Adrenal gland (tissue), 12 donors: ENCODE results near the gene USP49. TPM values are rescaled to one million over a fixed set of nuclear protein-coding genes. Genes with fewer than 3 reads are reported as not detected.

Source experiments
- DNase-seq, 7 donors: peaks; one replicate each; pipeline ENCODE4 v3.0.0-alpha.2; 2019 to 2020
- H3K27ac ChIP-seq, 5 donors: fragments of 200-600 bp; sonication (generic) in 4 of 5; 1 replicate in 3 of 5; 2 replicates in 2 of 5; pipeline versions ENCODE4 v1.5.1 to v1.8.0; 2016 to 2020; ENCODE audit warnings: mild to moderate bottlenecking in 1 of 5
- H3K27me3 ChIP-seq: fragments of 200-600 bp; 2 replicates; pipeline ENCODE4 v1.8.0; 2021
- H3K36me3 ChIP-seq, 2 donors: fragments of 200-600 bp; replicated peaks in 1 of 2; 1 replicate in 1 of 2; 2 replicates in 1 of 2; pipeline versions ENCODE4 v1.5.1 to v1.8.0; 2018 to 2022
- H3K4me1 ChIP-seq, 2 donors: fragments of 200-600 bp; replicated peaks in 1 of 2; 1 replicate in 1 of 2; 2 replicates in 1 of 2; pipeline versions ENCODE4 v1.5.1 to v1.8.0; 2018 to 2021
- H3K4me3 ChIP-seq, 4 donors: fragments of 200-600 bp; sonication (generic) in 3 of 4; one replicate each; pipeline ENCODE4 v1.5.1; 2016 to 2018
- H3K9me3 ChIP-seq, 3 donors: fragments of 200-600 bp; sonication (generic) in 1 of 3; replicated peaks in 1 of 3; 1 replicate in 2 of 3; 2 replicates in 1 of 3; pipeline versions ENCODE4 v1.5.1 to v1.8.0; 2016 to 2021
- CTCF ChIP-seq, 6 experiments: fragments of 450-650 bp in 4 of 6; fragments of 200-600 bp in 2 of 6; sonication (generic) in 1 of 6; IDR thresholded peaks; 1 replicate in 5 of 6; 2 replicates in 1 of 6; pipeline versions ENCODE4 v1.5.1 to v1.8.0; 2016 to 2021; ENCODE audit warnings: antibody characterized with exemption in 6 of 6, mild to moderate bottlenecking in 2 of 6, moderate library complexity in 1 of 6
- POLR2A ChIP-seq, 2 donors: fragments of 450-650 bp; IDR thresholded peaks; one replicate each; pipeline ENCODE4 v1.6.1; 2017; ENCODE audit warnings: antibody characterized with exemption in 2 of 2, mild to moderate bottlenecking in 2 of 2, moderate library complexity in 1 of 2
- WGBS, 4 donors: extraction: QIAGEN DNeasy Blood & Tissue Kit in 2 of 4; methylation state at CpG; one replicate each; pipeline versions ENCODE4 v1.1.5 to v1.1.7; 2013 to 2017; 5-methylcytosine and 5-hydroxymethylcytosine counted together
- intact Hi-C, 2 donors: fragments of 100-400 bp; cut with DNase I; formaldehyde crosslinking; loops; one replicate each; pipeline versions ENCODE4 v1.14.1 to v1.15.0; 2022 to 2023
- polyA plus RNA-seq, 3 donors: library from polyadenylated mRNA; stranded (reverse); fragments of 200-250 nt in 2 of 3; fragments of 350-450 nt in 1 of 3; fragmentation: Illumina TruSeq in 1 of 3; extraction: RNeasy Lipid Tissue Mini Kit (QIAGEN cat#74804) in 1 of 3; gene quantifications; one replicate each; pipeline ENCODE4 v1.2.3, GENCODE V29; 2013 to 2014
- total RNA-seq, 9 donors: library from RNA; depleted of rRNA in 4 of 9; stranded (reverse); fragments of >200 nt in 4 of 9; fragments of 120-200 nt in 1 of 9; fragmentation: NEBNext Ultra II Directional in 1 of 9; extraction: Animal tissue kit (Norgen Biotek cat#: 25700) in 1 of 9; gene quantifications; one replicate each; pipeline versions ENCODE4 v1.1.0 to v1.2.4, GENCODE V29; 2013 to 2023
- donor health status: healthy with polysubstance abuse.
- donor health status: Bipolar disorder and iron deficiency.
- donor health status: DM: yes; HTN: yes; CAD: no.
- donor health status: DM: no; HTN: no; CAD: no.
- donor health status: DM: no; HTN: no; CAD: no.
- donor health status: DM: yes; HTN: yes; CAD: no.

USP49 gene
- total and polyA plus RNA-seq, 12 donors: 1.5 to 6.2 (median 3.4) TPM

- no peak for DNase-seq
- Histone ChIP-seq H3K27me3 (no peaks in the 10 kb centered on the region), H3K4me3 (no peak overlapping the region), H3K9me3 (no peaks in the 10 kb centered on the region), H3K27ac (no peak overlapping the region), H3K4me1 (no peaks in the 10 kb centered on the region), H3K36me3 (no peaks in the 10 kb centered on the region)
- TF ChIP-seq POLR2A (IDR thresholded peaks at IDR 0.05) (no peak), CTCF (IDR thresholded peaks at IDR 0.05) (no peak)
- intact Hi-C loops: no loop called here
- 84 to 89% (median 88%) methylated on average over 1 of the region's 1 CpG for WGBS, 4 donors
Observed at GRCh38 chr6:41881506-41881905, 13.7 kb downstream of the USP49 start.

GRCh38 chr6:41878961-41879405 is 16.2 kb downstream of the USP49 start:
- Histone ChIP-seq H3K27ac (no peak overlapping the region), H3K4me3 (no peak overlapping the region), H3K4me1 (peaks cover 0 to 5% of the 10 kb centered on the region in 2 donors), H3K27me3 (no peaks in the 10 kb centered on the region), H3K9me3 (no peaks in the 10 kb centered on the region), H3K36me3 (no peaks in the 10 kb centered on the region)
- no peak for DNase-seq
- TF ChIP-seq CTCF (IDR thresholded peaks at IDR 0.05) (no peak), POLR2A (IDR thresholded peaks at IDR 0.05) (no peak)
- WGBS, 4 donors: 83 to 90% (median 86%) methylated on average over 5 of the region's 5 CpGs
- intact Hi-C loops: no loop called here

GRCh38 chr6:41878246-41878645 is 16.9 kb downstream of the USP49 start:
- Histone ChIP-seq H3K36me3 (no peaks in the 10 kb centered on the region), H3K9me3 (no peaks in the 10 kb centered on the region), H3K27me3 (no peaks in the 10 kb centered on the region), H3K4me1 (peaks cover 0 to 5% of the 10 kb centered on the region in 2 donors), H3K27ac (no peak overlapping the region), H3K4me3 (no peak overlapping the region)
- DNase-seq: no peak
- intact Hi-C loops: no loop called here
- 84 to 90% (median 87%) methylated on average over 2 of the region's 2 CpGs for WGBS, 4 donors
- TF ChIP-seq CTCF (IDR thresholded peaks at IDR 0.05) (no peak), POLR2A (IDR thresholded peaks at IDR 0.05) (no peak)

GRCh38 chr6:41877051-41877680 is 18.0 kb downstream of the USP49 start:
- Histone ChIP-seq H3K27me3 (no peaks in the 10 kb centered on the region), H3K4me3 (no peak overlapping the region), H3K27ac (no peak overlapping the region), H3K4me1 (peaks cover 0 to 5% of the 10 kb centered on the region in 2 donors), H3K36me3 (no peaks in the 10 kb centered on the region), H3K9me3 (no peaks in the 10 kb centered on the region)
- intact Hi-C loops: no loop called here
- no peak for DNase-seq
- TF ChIP-seq POLR2A (IDR thresholded peaks at IDR 0.05) (no peak), CTCF (IDR thresholded peaks at IDR 0.05) (no peak)
- WGBS, 4 donors: 92 to 97% (median 94%) methylated on average over 2 of the region's 2 CpGs
